ENCODE results near the gene LCN6.
A peak's percentile ranks its signal among the peaks of the same experiment; 100 is the strongest.
"Not testable (repeated sequence)": the region's sequence is repeated elsewhere in the genome, so short reads cannot be mapped to it uniquely, and the experiment has no call there.

Gene LCN6

GRCh38 chr9:136713550-136713949, 34.8 kb downstream of the LCN6 start:
- Histone ChIP-seq H3K4me3 (ENCODE audit: low read length) (no peak overlapping the region), H3K9me2 (replicated peaks; ENCODE audit: insufficient read depth, low read length) (no peaks in the 10 kb centered on the region), H3K27me3 (replicated peaks; ENCODE audit: insufficient read depth, low read length) (peaks cover 92% of the 10 kb centered on the region), H2AFZ (ENCODE audit: low read length) (no peak overlapping the region), H4K20me1 (ENCODE audit: insufficient read depth, low read length) (no peaks in the 10 kb centered on the region), H3F3A (ENCODE audit: insufficient read depth, low read length) (no peaks in the 10 kb centered on the region), H3K79me2 (ENCODE audit: low read length) (no peaks in the 10 kb centered on the region), H3K9me3 (replicated peaks; ENCODE audit: insufficient read depth, low read length) (no peaks in the 10 kb centered on the region), H3K4me1 (ENCODE audit: low read length) (no peaks in the 10 kb centered on the region), H3K36me3 (replicated peaks; ENCODE audit: insufficient read depth, low read length) (no peaks in the 10 kb centered on the region), H3K27ac (ENCODE audit: low read length) (no peak overlapping the region), H3K4me2 (ENCODE audit: low read depth, low read length) (no peak overlapping the region), H3K9ac (ENCODE audit: low read length) (no peak overlapping the region)
- DNase-seq: no peak
- no peak for TF ChIP-seq CTCF (IDR thresholded peaks at IDR 0.05; ENCODE audit: low read length)

- H3K4me3 ChIP-seq (ENCODE audit: low read length): no peak overlapping the region
- TF ChIP-seq CTCF (IDR thresholded peaks at IDR 0.05; ENCODE audit: low read length): no peak
- peak; percentile 70 for TF ChIP-seq EZH2 (optimal IDR thresholded peaks at IDR 0.05; ENCODE audit: low read depth, low read length)
- TF ChIP-seq EZH2phosphoT487 (IDR thresholded peaks at IDR 0.05; ENCODE audit: low read length): no peak
- no peaks in the 10 kb centered on the region for H4K20me1 ChIP-seq (ENCODE audit: insufficient read depth, low read length)
- H3K4me1 ChIP-seq (ENCODE audit: low read length): no peaks in the 10 kb centered on the region
- no peaks in the 10 kb centered on the region for H3F3A ChIP-seq (ENCODE audit: insufficient read depth, low read length)
- no peak overlapping the region for H3K4me2 ChIP-seq (ENCODE audit: low read depth, low read length)
- H3K9me2 ChIP-seq (replicated peaks; ENCODE audit: insufficient read depth, low read length): no peaks in the 10 kb centered on the region
- no peak overlapping the region for H3K9ac ChIP-seq (ENCODE audit: low read length)
- no peaks in the 10 kb centered on the region for H3K36me3 ChIP-seq (replicated peaks; ENCODE audit: insufficient read depth, low read length)
- no peaks in the 10 kb centered on the region for H3K9me3 ChIP-seq (replicated peaks; ENCODE audit: insufficient read depth, low read length)
- H2AFZ ChIP-seq (ENCODE audit: low read length): no peak overlapping the region
- peaks cover 92% of the 10 kb centered on the region for H3K27me3 ChIP-seq (replicated peaks; ENCODE audit: insufficient read depth, low read length)
- DNase-seq: no peak
- no peak overlapping the region for H3K27ac ChIP-seq (ENCODE audit: low read length)
- H3K79me2 ChIP-seq (ENCODE audit: low read length): no peaks in the 10 kb centered on the region
Observed at GRCh38 chr9:136712690-136713544, 35.4 kb downstream of the LCN6 start.

GRCh38 chr9:136711751-136712689, 36.3 kb downstream of the LCN6 start, which contains the start of gene DIPK1B:
Gene DIPK1B, plus strand, starts transcription at chr9:136712572. Its CDS starts 94 bp downstream, at chr9:136712666.
- Histone ChIP-seq H3K9ac (ENCODE audit: low read length) (no peak within 1 kb of the TSS), H3K36me3 (replicated peaks; ENCODE audit: insufficient read depth, low read length) (no peaks in the 10 kb centered on the region), H2AFZ (ENCODE audit: low read length) (no peak within 1 kb of the TSS), H3K27me3 (replicated peaks; ENCODE audit: insufficient read depth, low read length) (peaks cover 93% of the 10 kb centered on the region), H4K20me1 (ENCODE audit: insufficient read depth, low read length) (no peaks in the 10 kb centered on the region), H3K4me3 (ENCODE audit: low read length) (no peak within 1 kb of the TSS), H3K4me2 (ENCODE audit: low read depth, low read length) (no peak within 1 kb of the TSS), H3K79me2 (ENCODE audit: low read length) (no peaks in the 10 kb centered on the region), H3K9me3 (replicated peaks; ENCODE audit: insufficient read depth, low read length) (no peaks in the 10 kb centered on the region), H3K4me1 (ENCODE audit: low read length) (no peaks in the 10 kb centered on the region), H3K9me2 (replicated peaks; ENCODE audit: insufficient read depth, low read length) (no peaks in the 10 kb centered on the region), H3F3A (ENCODE audit: insufficient read depth, low read length) (no peaks in the 10 kb centered on the region), H3K27ac (ENCODE audit: low read length) (no peak within 1 kb of the TSS)
- no peak for DNase-seq
- TF ChIP-seq CTCF (IDR thresholded peaks at IDR 0.05; ENCODE audit: low read length) (no peak), EZH2phosphoT487 (IDR thresholded peaks at IDR 0.05; ENCODE audit: low read length) (no peak), EZH2 (optimal IDR thresholded peaks at IDR 0.05; ENCODE audit: low read depth, low read length) (no peak)

GRCh38 chr9:136711219-136711648, 37.1 kb downstream of the LCN6 start:
- not testable (repeated sequence) for H3K36me3 ChIP-seq (replicated peaks; ENCODE audit: insufficient read depth, low read length); H3K4me2 ChIP-seq (ENCODE audit: low read depth, low read length); H3K9ac ChIP-seq (ENCODE audit: low read length); DNase-seq; H3K4me3 ChIP-seq (ENCODE audit: low read length); H3K4me1 ChIP-seq (ENCODE audit: low read length); H3K9me3 ChIP-seq (replicated peaks; ENCODE audit: insufficient read depth, low read length); H3K27ac ChIP-seq (ENCODE audit: low read length); H2AFZ ChIP-seq (ENCODE audit: low read length); H3K79me2 ChIP-seq (ENCODE audit: low read length); H3K9me2 ChIP-seq (replicated peaks; ENCODE audit: insufficient read depth, low read length); H4K20me1 ChIP-seq (ENCODE audit: insufficient read depth, low read length); H3F3A ChIP-seq (ENCODE audit: insufficient read depth, low read length)
- H3K27me3 ChIP-seq (replicated peaks; ENCODE audit: insufficient read depth, low read length): peaks cover 95% of the 10 kb centered on the region
